NCI-H460 (cell line): ENCODE results near the gene TRPM5. TPM values are rescaled to one million over a fixed set of nuclear protein-coding genes. Genes with fewer than 3 reads are reported as not detected.

ENCODE experiments used
- DNase-seq: peaks from one replicate; pipeline ENCODE4 v3.0.0-alpha.2; 2016; ENCODE audit warnings: low read depth; ENCODE audit errors: extremely low read depth
- total RNA-seq: library from RNA; depleted of rRNA; stranded (reverse); fragments of >200 nt; shearing (Covaris generic); gene quantifications from 2 replicates; pipeline ENCODE4 v1.2.3, GENCODE V29; 2014

TRPM5 gene
- total RNA-seq, 1 experiment from 2014 or later = not detected

- no peak for DNase-seq
Observed at GRCh38 chr11:2459016-2459725, 14.9 kb upstream of the TRPM5 start.

- DNase-seq = no peak
Observed at GRCh38 chr11:2458321-2458720, 14.0 kb upstream of the TRPM5 start.

GRCh38 chr11:2453436-2453835 is 9.1 kb upstream of the TRPM5 start:
- DNase-seq = no peak

- DNase-seq = no peak
Observed at GRCh38 chr11:2452321-2453012, 8.2 kb upstream of the TRPM5 start.

GRCh38 chr11:2451916-2452315 is 7.6 kb upstream of the TRPM5 start:
- DNase-seq = no peak

GRCh38 chr11:2451336-2451735 is 7.0 kb upstream of the TRPM5 start:
- no peak for DNase-seq

GRCh38 chr11:2450321-2451041 is 6.2 kb upstream of the TRPM5 start:
- DNase-seq = no peak

- DNase-seq = no peak
Observed at GRCh38 chr11:2449548-2450320, 5.4 kb upstream of the TRPM5 start.

GRCh38 chr11:2448661-2449547 is 4.6 kb upstream of the TRPM5 start:
- DNase-seq = no peak

- no peak for DNase-seq
Observed at GRCh38 chr11:2447951-2448650, 3.8 kb upstream of the TRPM5 start.

GRCh38 chr11:2447253-2447950 is 3.1 kb upstream of the TRPM5 start:
- DNase-seq = no peak

- no peak for DNase-seq
Observed at GRCh38 chr11:2446590-2447252, 2.4 kb upstream of the TRPM5 start.

GRCh38 chr11:2445746-2446551 is 1.6 kb upstream of the TRPM5 start:
- no peak for DNase-seq

GRCh38 chr11:2444821-2445745 is 769 bp upstream of the TRPM5 start, which contains the start of gene KCNQ1:
Gene KCNQ1 (plus strand): TSS chr11:2445008. CDS start chr11:2445099, 91 bp downstream.
- DNase-seq = peak; percentile 15

GRCh38 chr11:2443406-2443805 is 908 bp downstream of the TRPM5 start:
- no peak for DNase-seq

GRCh38 chr11:2442589-2442988 is 1.7 kb downstream of the TRPM5 start:
- DNase-seq = no peak
